Erythroblast (primary cell): ENCODE measurements around the gene KIAA0825.

ENCODE experiments used
- GATA1 ChIP-seq: IDR thresholded peaks from 2 replicates; pipeline ENCODE4 v1.6.1; 2011; ENCODE audit warnings: low read depth, mild to moderate bottlenecking, control low read depth, low read length, moderate library complexity
- POLR2A ChIP-seq: IDR thresholded peaks from 2 replicates; pipeline ENCODE4 v1.6.1; 2011; ENCODE audit warnings: mild to moderate bottlenecking, low read length

DNA sequence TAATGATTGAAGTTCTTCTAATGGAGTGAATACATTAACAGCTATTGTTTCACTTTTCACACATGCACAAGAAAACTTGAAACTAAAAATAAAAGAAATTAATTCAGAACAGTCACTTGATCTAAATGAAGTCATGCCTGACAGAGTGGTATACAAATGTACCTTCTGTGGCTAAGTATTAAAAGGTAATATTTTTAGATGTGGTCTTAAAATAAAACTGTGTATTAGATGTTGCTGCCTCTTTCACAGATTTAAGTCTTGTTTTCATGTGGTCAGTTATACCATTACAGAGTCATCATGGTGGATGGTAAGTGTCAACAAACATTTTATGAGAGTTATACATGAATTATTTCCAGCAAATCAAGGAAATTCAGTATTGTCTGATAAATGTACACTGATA, 47.0 kb downstream of the KIAA0825 start:
- TF ChIP-seq POLR2A = no peak
- no peak for TF ChIP-seq GATA1
